PC-9 (cell line): ENCODE data around the gene PTPRR. TPM values are rescaled to one million over a fixed set of nuclear protein-coding genes. Genes with fewer than 3 reads are reported as not detected.

Source experiments
- BruUV-seq: library from RNA; stranded (reverse); fragments of 400-500 nt; replicated peaks from 2 replicates; lab custom pipeline; 2021; lab: Mats Ljungman, UMichigan
- CTCF ChIA-PET: fragments of 300-600 bp; sonication (Branson Sonifier 250); formaldehyde crosslinking; loops from one replicate; lab custom pipeline; 2022; ENCODE audit warnings: antibody characterized with exemption; lab: Charles Lee
- POLR2A ChIA-PET: fragments of 300-600 bp; sonication (Branson Sonifier 250); formaldehyde crosslinking; loops from one replicate; lab custom pipeline; 2022; ENCODE audit warnings: antibody characterized with exemption; ENCODE audit not compliant: unreplicated experiment; lab: Charles Lee
- DNase-seq, 2 experiments: peaks; one replicate each; pipeline versions ENCODE4 v3.0.0 to v3.0.0-alpha.2; 2015 to 2022; ENCODE audit warnings: mixed read lengths in 1 of 2
- H2AFZ ChIP-seq: fragments of 200-600 bp; sonication (generic); 2 replicates; pipeline ENCODE4 v1.8.1; 2017; ENCODE audit warnings: antibody characterized with exemption
- H3F3A ChIP-seq: fragments of 200-600 bp; sonication (generic); 2 replicates; pipeline ENCODE4 v1.8.1; 2017; ENCODE audit warnings: antibody characterized with exemption, mild to moderate bottlenecking, low read depth; ENCODE audit not compliant: insufficient read depth
- H3K27ac ChIP-seq: fragments of 200-600 bp; sonication (generic); 2 replicates; pipeline ENCODE4 v1.6.1; 2016; ENCODE audit warnings: mixed run types
- H3K27me3 ChIP-seq: fragments of 200-600 bp; sonication (generic); 2 replicates; pipeline ENCODE4 v1.6.1; 2016; ENCODE audit warnings: low read depth, mixed run types; ENCODE audit not compliant: insufficient read depth
- H3K36me3 ChIP-seq: fragments of 200-600 bp; sonication (generic); 2 replicates; pipeline ENCODE4 v1.6.1; 2016; ENCODE audit warnings: low read depth, mixed run types
- H3K4me1 ChIP-seq: fragments of 200-600 bp; sonication (generic); replicated peaks from 2 replicates; pipeline ENCODE4 v1.6.1; 2016; ENCODE audit warnings: mixed run types; ENCODE audit not compliant: insufficient read depth
- H3K4me2 ChIP-seq: fragments of 200-600 bp; sonication (generic); 2 replicates; pipeline ENCODE4 v1.6.1; 2017; ENCODE audit warnings: mixed run types
- H3K4me3 ChIP-seq: fragments of 200-600 bp; sonication (generic); 2 replicates; pipeline ENCODE4 v1.6.1; 2016; ENCODE audit warnings: mixed run types
- H3K79me2 ChIP-seq: fragments of 200-600 bp; sonication (generic); 2 replicates; pipeline ENCODE4 v1.6.1; 2017; ENCODE audit warnings: low read depth, mixed run types
- H3K9me2 ChIP-seq: fragments of 200-600 bp; sonication (generic); 2 replicates; pipeline ENCODE4 v1.8.1; 2017; ENCODE audit warnings: mild to moderate bottlenecking; ENCODE audit not compliant: insufficient read depth
- H3K9me3 ChIP-seq: fragments of 200-600 bp; sonication (generic); 2 replicates; pipeline ENCODE4 v1.8.1; 2016; ENCODE audit warnings: low read depth; ENCODE audit not compliant: insufficient read depth
- H4K20me1 ChIP-seq: fragments of 200-600 bp; sonication (generic); 2 replicates; pipeline ENCODE4 v1.8.1; 2017; ENCODE audit not compliant: insufficient read depth
- CTCF ChIP-seq: fragments of 200-600 bp; sonication (generic); conservative IDR thresholded peaks from 2 replicates; pipeline ENCODE4 v1.6.1; 2017; ENCODE audit warnings: mixed run types, antibody characterized with exemption, mild to moderate bottlenecking, moderate library complexity
- EZH2 ChIP-seq: fragments of 200-600 bp; sonication (generic); IDR thresholded peaks from 2 replicates; pipeline ENCODE4 v1.8.0; 2017; ENCODE audit warnings: antibody characterized with exemption, low read depth
- intact Hi-C: fragments of 100-400 bp; cut with micrococcal nuclease; formaldehyde crosslinking; loops from one replicate; pipeline ENCODE4 v1.10.0; 2022; ENCODE audit not compliant: unreplicated experiment
- total RNA-seq: library from RNA; stranded (reverse); gene quantifications from 2 replicates; pipeline ENCODE4 v1.2.3, GENCODE V29; 2021

Gene PTPRR
- total RNA-seq, 1 experiment from 2014 or later: 12.2 TPM

GRCh38 chr12:70908978-70909377 is 11.6 kb downstream of the PTPRR start:
- H3K4me2 ChIP-seq: no peak overlapping the region
- TF ChIP-seq CTCF: no peak
- TF ChIP-seq EZH2: no peak
- intact Hi-C loops: no loop called here
- no peaks in the 10 kb centered on the region for H3K9me2 ChIP-seq
- DNase-seq: no peak
- no peaks in the 10 kb centered on the region for H3K79me2 ChIP-seq
- H3K4me3 ChIP-seq: no peak overlapping the region
- POLR2A ChIA-PET: no interaction called here
- no peaks in the 10 kb centered on the region for H4K20me1 ChIP-seq
- H3K36me3 ChIP-seq: no peaks in the 10 kb centered on the region
- no peaks in the 10 kb centered on the region for H3K4me1 ChIP-seq
- no peak overlapping the region for H3K27ac ChIP-seq
- H2AFZ ChIP-seq: no peak overlapping the region
- H3K9me3 ChIP-seq: no peaks in the 10 kb centered on the region
- H3K27me3 ChIP-seq: no peaks in the 10 kb centered on the region
- no peaks in the 10 kb centered on the region for H3F3A ChIP-seq
- BruUV-seq: no TSS peak
- CTCF ChIA-PET: no interaction called here

DNA sequence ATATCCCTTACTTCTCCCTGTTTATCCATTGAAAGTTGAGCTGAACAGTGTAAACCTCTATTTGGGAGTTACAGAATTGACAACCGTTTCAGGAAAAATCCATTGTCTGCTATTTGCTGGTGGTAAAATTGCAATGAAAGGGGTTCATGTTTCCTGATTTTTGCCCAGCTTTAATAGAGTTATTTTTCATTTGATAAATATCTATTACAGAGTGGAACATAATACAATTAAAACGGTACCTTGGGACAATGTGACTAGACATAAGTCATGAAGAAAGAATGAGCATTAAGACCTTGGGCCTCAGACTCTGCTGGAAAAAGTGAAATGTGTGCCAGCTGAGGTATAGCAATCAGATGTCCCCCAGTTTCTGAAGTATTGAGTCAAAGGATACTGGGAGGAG is 13.1 kb downstream of the PTPRR start:
- Histone ChIP-seq H3K79me2 (no peaks in the 10 kb centered on the region), H3K4me3 (no peak overlapping the region), H3K4me2 (no peak overlapping the region), H3F3A (no peaks in the 10 kb centered on the region), H4K20me1 (no peaks in the 10 kb centered on the region), H2AFZ (no peak overlapping the region), H3K9me2 (no peaks in the 10 kb centered on the region), H3K36me3 (no peaks in the 10 kb centered on the region), H3K27me3 (no peaks in the 10 kb centered on the region), H3K9me3 (no peaks in the 10 kb centered on the region), H3K4me1 (no peaks in the 10 kb centered on the region), H3K27ac (no peak overlapping the region)
- POLR2A ChIA-PET: no interaction called here
- no peak for DNase-seq
- CTCF ChIA-PET: no interaction called here
- intact Hi-C loops: no loop called here
- no TSS peak for BruUV-seq
- TF ChIP-seq CTCF (no peak), EZH2 (no peak)

- no peak for DNase-seq
- Histone ChIP-seq H3K36me3 (no peaks in the 10 kb centered on the region), H3K4me1 (no peaks in the 10 kb centered on the region), H3K9me2 (no peaks in the 10 kb centered on the region), H3K9me3 (no peaks in the 10 kb centered on the region), H2AFZ (no peak overlapping the region), H4K20me1 (no peaks in the 10 kb centered on the region), H3K27me3 (no peaks in the 10 kb centered on the region), H3K79me2 (no peaks in the 10 kb centered on the region), H3K27ac (no peak overlapping the region), H3F3A (no peaks in the 10 kb centered on the region), H3K4me2 (no peak overlapping the region), H3K4me3 (no peak overlapping the region)
- no TSS peak for BruUV-seq
- ChIA-PET CTCF (no interaction called here), POLR2A (no interaction called here)
- intact Hi-C loops: no loop called here
- no peak for TF ChIP-seq CTCF
- TF ChIP-seq EZH2: no peak
Measured at GRCh38 chr12:70895956-70896355, 24.6 kb downstream of the PTPRR start.
